ENCODE data around the gene FEN1.

- TF ChIP-seq CTCF (IDR thresholded peaks at IDR 0.05; ENCODE audit: poor library complexity) (no peak), EZH2 (IDR thresholded peaks at IDR 0.05; ENCODE audit: borderline replicate concordance) (no peak), EZH2phosphoT487 (IDR thresholded peaks at IDR 0.05; ENCODE audit: low read depth, severe bottlenecking, unreplicated experiment) (no peak)
Observed at GRCh38 chr11:61751384-61751783, 41.3 kb upstream of the FEN1 start.
